ENCODE measurements around the gene ALDH1A2.

Gene ALDH1A2

DNA sequence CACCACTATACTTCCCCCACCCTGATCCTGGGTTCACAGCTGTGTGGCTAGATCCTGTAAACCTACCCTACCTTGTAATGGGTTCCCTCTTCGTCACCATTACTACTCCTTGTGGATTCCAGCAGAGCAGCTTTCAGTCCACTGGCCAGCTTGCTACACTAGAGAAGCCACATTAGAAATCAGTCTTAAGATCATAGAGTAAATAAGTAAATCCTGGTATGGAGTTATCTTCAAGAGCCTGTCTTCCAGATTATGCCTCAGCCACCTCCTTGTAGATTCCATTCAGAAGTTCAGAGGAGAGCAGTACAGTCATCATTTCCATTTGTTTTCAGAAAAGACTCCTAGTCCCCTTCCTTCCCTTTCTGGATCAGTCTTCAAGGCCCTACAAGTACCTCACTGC is 123.7 kb downstream of the ALDH1A2 start:
- no peak for DNase-seq

DNA sequence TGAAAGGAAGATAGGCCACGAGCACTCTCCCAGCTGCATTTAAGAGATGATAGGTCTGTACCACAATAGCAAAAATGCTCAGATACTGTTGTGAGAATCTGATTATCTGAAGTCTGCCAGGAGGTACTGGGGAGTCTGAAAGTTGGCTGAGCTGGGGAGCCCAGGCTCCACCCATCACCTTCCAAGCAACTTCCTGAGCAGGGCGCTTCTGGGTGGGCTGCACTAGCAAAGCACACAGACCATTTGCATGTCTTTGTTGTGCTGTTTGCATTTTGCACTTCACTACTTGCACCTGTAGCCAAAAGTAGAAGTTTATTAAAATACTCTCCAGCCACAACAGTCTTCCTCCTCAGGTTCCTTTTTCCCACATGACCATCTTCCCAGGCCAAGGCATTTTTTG is 133.2 kb downstream of the ALDH1A2 start:
- DNase-seq, result no peak

DNA sequence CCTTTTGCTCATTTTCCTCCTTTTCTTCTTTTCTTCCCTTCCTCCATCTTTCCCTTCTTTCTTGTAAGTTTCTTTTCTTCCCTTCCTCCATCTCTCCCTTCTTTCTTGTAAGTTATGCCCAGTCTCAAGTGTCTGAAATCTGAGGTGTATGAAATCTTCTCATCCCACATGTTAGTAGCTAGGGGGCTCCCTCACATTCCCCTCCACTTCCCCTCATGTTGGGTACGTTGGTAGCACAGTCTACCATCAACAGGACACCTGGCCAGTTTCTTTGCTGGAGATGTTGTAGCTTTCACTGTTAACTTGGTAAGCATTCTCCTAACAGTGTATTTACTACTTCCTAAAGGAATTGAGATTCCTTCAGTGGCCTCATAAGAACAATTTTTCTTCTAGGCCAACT is 133.9 kb downstream of the ALDH1A2 start:
- DNase-seq, result no peak

DNA sequence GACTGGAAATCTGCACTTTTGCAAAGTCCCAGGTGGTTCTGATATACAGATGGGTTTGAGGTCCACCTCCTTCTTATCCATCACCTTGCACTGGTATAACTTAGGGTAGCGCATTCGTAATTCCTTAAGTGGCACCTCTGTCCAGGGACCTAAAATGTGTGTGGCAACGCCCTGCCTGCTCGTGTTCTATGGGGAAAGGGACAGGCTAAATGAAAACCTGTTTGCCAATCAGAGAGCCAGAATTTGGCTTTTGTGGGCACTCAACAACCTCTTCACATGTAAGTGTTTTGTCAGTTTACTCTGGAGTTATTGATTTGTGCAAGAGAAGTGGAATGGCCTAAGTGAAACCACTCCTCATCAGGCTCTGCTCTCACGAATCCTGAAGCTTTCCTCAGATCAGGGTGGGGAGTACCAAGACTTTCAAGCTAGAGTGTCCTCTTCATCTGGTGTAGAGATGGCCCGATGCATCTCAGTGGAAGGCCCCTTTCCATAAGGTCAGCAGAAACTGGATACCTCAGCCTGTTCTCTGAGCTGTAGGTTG is 138.3 kb downstream of the ALDH1A2 start:
- no peak for DNase-seq

DNA sequence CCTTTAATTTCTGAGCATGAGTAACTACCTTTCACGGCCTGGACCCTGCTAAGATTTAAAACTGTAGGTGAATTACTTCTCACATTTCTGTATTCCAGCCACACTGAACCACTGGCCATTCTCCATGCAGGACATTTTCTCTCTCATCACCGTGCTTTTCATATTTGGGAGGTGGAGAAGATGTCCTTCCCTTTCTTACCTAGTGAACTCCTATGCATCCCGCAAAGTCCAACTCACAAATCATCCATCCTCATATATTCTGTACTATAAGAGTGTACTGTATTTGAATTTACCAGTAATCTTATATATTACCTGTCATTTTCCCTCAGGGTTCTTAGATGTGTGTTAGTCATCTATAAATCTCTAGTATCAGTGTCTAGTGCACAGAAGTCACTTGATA is 139.9 kb downstream of the ALDH1A2 start:
- no peak for DNase-seq

DNA sequence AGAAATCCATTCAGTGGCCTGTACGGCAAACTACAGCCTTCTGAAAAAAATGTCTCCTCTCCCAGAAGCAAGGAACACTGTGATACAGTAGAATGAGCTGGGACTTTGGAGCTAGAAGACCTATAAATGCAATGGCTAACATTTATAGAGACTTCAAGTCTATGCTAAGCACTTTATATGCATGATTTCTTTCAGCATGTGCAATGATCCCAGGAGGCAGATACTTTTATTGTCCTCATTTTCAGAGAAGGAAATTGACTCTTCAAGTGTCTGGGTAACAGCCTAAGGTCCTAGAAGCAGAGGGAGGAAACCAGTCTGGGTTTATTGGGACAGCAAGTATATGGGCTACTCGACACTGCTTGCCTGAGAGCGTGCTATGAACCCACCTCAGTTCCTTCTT is 140.9 kb downstream of the ALDH1A2 start:
- no peak for DNase-seq

DNA sequence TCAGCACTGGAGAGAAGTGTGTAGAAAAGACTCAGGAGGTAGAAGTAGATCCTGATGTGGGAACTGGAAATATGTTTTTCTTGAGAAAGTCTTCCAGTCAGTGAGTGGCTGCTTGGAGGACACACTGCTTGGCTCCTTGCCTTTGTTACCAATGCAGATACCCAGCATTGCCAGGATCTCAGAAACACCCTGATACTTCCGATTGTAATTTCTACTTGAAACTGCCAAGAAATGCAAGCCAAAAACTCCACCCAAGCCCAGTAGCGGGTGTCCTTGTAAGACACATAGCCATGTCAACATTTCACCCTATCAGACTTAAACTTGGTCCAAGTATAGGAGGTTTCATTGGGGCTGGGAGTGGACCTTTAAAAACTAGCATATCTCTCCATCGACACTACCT is 141.8 kb downstream of the ALDH1A2 start:
- no peak for DNase-seq

DNA sequence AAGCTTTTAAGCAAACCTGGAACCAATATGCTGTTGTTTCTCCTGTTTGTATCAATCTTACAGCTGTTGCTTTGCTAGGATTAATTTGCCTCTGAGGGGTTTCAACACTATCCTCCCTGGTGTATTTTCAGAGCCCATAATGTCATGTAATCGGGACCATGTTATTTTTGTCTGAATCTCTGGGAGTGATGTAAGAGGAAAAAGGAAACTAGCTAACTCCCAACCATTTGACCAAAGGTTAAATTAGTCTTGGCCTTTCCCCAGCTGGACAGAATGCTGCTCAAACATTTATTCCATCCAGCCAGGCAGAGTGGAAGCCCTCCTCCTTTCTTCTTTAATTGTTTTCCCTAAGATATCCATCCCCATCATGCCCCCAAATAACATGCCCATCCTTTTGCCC is 142.2 kb downstream of the ALDH1A2 start:
- DNase-seq, result no peak

DNA sequence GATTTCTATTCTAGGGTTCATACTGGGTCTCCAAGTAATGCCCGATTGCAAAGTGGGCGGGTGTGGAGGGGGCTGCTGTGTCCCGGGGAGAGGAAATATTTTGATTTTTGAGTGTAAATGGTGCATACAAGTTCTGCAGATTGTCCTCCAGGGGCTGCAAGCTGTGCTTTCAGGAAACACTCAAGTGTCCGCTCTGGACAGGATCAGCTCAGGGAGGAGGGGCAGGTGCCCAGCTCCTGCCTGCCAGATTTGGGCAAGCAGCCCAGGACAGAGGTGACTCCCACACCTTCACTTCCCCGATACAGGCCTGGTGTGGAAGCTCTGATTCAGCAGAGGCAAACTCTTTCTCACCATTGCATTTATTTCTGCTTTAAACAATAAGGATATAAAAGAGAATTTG is 142.7 kb downstream of the ALDH1A2 start:
- DNase-seq, result no peak

DNA sequence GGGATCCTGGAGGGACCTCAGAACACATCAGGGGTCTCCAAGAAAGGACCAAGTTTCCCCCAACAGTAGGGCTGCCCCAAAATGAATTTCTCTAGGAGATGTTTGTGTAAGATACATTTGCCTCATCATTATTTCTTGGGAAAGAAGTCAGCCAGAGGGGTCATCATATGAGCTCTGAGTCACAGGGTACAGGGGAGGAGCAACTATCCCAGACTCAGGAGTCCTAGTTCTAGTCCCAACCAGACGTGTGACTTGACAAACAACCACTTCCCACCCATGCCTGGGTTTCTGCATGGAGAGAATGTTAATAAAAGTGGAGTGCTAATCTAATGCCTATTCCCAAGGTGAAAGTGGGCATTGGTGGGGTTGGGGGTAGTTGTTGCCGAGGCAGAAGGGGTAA is 144.1 kb downstream of the ALDH1A2 start:
- DNase-seq, result no peak

DNA sequence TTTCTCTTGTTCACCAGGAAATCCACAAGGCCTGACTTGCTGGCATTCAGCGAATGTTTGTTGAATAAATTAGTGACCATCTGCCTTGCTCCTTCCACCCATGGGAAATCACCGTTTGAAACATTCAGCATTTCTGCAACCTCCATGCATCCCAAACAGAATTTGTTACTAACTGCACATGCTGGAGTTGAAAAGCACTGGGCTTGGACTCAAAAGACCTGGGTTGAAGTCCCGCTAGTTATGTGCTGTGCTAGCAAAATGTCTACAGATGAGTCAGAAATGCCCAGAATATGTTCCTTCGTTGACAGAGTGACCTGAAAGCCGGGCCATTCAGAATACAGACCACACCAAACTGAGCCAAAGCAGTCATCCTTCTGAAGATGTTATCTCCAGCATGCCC is 144.6 kb downstream of the ALDH1A2 start:
- DNase-seq, result no peak

DNA sequence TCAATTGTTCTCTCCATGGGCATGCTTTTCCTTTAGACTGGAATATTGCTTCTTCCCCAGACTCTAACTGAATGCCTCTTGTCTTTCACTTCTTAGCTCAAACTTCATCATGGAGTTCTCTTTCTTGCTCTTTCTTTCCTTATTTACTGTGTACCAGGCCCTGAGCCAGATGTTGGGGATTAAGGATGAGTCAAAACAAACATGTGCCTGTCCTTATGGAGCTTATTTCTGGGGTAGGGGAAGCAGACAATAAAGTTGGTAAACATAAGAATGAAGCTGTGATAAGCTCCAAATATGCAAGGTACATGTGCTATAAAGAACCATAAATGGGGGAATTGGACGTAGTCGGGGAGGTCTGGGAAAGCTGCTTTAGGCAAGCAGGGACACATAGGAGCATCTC is 145.8 kb downstream of the ALDH1A2 start:
- no peak for DNase-seq

DNA sequence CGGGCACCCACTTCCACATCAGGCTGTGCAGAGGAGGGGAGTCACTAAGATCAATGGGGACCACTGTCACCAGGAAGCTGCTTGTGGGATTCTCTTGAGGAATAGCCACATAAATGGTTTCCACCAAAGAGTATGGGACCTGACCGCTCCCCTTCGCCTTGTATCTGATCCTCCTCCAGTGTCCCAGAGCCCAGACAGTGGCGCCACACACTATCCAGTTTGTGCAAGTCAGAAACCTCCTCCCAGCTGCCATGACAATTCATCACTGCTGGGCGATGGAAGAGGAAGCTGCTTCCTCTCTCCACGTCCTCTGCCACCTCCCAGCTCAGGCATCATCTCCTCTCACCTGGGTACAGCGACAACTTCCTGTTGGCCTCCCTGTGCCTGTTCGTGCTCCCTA is 147.5 kb downstream of the ALDH1A2 start:
- no peak for DNase-seq

DNA sequence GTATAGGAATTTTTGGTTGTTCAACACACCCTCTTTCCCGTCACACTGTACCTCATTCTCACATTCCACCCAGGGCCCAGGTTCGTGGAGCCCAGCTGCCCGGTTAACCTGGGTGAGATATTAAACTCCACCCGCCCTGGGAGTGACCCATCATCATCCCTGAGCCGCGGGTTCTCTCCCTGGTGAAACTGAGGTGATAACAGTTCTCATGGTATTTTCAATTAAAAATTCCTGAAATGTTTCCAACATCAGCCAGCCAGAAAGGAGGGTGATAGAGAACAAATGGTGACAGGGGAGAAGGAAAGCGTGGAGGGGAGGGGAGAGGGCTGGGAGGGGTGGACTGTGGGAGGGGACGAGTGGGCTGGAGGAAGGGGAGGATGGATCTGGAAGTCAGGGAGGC is 148.8 kb downstream of the ALDH1A2 start:
- DNase-seq, result no peak

DNA sequence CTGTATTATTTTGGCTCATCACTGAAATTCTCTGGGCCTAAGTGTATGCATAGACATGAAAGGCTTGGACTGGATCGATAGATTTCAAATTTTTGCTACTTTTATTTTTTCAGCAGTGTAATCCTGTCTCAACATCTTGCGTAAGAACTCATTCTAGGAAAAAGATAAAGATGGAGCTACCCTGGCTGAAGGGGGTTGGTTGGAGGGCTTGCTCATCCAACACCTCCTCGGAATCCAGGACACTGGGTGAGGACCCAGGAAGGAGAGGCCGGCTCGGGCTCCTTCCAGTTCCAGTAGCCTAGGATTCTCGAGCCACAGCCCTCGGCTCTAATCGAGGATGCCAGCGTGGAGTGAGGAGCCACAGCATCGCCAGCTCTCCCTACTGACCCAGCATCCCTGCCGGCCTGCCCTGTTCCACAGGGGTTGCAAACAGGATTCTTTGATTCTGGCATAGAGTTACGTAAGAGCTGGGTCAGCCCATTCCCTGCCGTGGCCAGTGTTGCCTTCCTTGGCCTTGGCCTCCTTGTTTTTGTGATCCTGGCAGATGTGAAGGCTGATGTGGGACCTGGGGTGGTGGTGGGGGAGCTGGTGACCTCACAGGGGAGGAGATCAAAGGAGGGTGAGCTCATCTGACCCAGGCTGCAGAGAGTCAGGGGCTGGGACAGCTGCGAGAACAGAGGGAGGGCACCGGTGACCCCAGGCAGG is 149.5 kb downstream of the ALDH1A2 start:
- no peak for DNase-seq

DNA sequence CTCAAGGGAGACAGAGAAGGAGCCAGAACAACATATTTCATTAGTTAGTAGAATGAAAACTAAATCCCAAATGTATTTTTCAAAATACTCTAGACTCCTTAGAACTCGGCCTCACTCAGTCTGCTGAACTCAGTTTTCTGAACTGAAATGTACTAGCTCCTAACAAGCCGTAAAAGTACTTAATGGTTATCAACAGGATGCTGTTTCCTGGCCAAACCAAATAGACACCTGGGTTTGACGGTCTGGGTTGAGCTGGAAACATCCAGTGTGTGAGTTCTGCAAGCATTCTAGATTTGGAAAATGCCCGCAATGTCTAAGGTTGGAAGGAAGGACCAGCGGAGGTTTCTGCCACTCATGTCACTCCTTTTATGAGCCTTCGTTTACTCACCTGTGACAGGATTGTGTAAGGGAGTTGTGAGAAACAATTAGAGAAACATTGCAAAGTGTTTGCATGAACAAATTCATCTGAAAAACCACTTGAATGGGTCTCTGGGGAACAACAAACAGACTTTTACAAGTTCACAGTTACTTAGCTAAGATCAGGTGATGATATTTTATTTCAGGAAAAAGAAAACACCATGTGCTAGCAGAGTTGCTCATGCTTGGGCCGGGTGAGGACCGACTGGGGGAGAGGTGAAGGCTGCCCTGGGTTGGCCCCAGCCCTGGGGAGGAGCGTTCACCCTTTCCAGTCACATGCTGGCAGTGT is 151.0 kb downstream of the ALDH1A2 start:
- no peak for DNase-seq

DNA sequence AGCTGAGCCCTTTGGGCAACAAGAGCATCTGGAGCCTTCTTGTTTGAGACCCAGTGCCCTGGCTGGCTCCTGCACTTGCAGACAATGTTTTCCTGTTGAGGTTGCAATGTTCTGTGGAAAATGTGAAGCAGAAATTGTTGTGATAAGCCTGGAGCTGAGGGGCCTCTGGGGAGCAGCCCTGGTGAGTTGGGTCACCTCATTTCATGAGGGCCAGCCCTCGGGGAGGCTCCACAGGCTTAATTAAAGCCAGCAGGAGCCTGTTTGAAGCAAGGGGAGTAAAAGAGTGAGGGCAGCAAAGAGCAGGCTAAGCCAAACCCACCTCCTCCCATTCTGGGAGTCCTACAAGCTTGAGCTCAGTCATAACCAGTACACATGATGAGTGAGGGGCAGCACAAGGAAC is 154.3 kb downstream of the ALDH1A2 start:
- DNase-seq, result no peak

DNA sequence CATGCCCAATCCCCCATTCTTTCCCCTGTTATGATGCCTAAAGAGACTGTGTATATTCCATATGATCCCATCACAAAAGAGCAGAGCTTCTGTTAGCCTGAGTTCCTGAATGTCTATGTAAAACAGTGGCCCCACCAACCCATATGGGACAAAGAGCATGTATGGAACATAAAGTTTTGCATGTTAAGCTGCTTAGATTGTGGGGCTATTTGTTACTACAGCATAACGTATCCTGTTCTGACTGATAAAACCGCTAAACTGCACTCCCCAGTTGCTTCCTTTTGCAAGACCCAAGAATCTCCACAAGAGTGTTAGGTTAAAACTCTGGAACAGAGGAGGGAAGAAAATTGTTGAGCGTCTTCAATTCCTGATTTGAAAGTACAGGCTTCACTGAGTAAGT is 154.8 kb downstream of the ALDH1A2 start:
- DNase-seq, result no peak

DNA sequence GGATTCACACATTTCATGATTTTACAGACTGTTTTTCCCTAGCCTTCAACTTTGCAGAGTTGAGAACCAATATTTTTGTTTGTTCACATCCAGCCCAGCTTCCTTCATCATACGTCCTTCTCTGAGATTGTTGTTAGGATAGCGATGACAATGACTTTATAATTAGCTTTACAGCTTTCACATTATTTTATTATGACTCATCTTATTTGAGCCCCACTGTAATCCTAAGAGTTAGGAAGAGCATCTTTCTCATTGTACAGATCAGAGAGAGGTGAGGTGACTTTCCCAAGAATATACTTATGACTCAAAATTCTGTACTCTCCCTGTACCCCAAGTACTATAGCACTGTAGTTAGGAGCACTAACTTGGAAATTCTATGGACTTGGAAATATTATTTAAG is 156.1 kb downstream of the ALDH1A2 start:
- DNase-seq, result no peak

DNA sequence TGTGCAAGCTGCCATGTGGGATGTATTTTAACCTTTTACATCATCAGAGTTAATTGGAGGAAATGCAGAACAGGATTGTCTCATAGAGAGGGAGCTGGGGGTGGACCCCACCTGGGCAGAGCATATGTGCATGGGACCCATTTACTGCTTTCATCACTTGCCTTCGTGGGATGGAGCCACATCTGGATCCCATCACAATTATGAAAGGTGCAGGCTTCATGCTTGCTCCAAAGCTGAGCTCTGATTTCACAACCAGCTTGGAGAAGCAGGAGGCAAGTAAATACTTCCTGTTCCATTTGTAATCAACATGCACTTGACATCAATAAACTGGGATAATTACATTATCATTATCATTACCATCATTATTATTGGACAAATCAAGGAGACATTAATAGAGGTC is 161.9 kb downstream of the ALDH1A2 start:
- DNase-seq, result no peak
